Muscle of back (tissue), 11 donors: ENCODE measurements around the gene APCDD1. TPM values are rescaled to one million over a fixed set of nuclear protein-coding genes. Genes with fewer than 3 reads are reported as not detected.
"Not testable (repeated sequence)": the region's sequence is repeated elsewhere in the genome, so short reads cannot be mapped to it uniquely, and the experiment has no call there.

ENCODE experiments used
- DNase-seq, 3 donors: peaks; one replicate each; pipeline versions ENCODE4 v3.0.0 to v3.0.0-alpha.2; 2013
- polyA plus RNA-seq, 10 donors: library from polyadenylated mRNA; unstranded; fragments of 120-200 nt; gene quantifications; one replicate each; pipeline ENCODE4 v1.2.1, GENCODE V29; 2013; ENCODE audit not compliant: insufficient read length in 10 of 10

Gene APCDD1
- polyA plus RNA-seq, 10 donors: 9.9 to 191 (median 20.4) TPM

DNA sequence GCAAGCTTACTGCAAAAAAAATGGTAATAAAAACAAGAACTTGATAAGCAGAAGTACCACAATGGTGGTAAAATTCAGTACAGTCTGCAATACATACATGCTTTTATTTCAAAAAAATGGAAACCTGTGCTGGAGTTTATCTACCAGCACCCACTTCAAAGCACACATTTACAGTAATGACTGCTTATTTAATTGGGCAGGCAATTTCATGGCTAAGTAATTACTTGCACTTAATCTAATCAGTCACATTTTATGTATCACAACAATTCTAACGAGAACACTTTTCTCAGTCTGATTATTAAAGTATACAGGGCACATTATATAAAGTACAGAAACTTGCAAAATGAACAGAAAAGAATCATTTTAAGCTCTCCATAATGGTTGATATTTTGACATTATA is 5.2 kb downstream of the APCDD1 start:
- no peak for DNase-seq

DNA sequence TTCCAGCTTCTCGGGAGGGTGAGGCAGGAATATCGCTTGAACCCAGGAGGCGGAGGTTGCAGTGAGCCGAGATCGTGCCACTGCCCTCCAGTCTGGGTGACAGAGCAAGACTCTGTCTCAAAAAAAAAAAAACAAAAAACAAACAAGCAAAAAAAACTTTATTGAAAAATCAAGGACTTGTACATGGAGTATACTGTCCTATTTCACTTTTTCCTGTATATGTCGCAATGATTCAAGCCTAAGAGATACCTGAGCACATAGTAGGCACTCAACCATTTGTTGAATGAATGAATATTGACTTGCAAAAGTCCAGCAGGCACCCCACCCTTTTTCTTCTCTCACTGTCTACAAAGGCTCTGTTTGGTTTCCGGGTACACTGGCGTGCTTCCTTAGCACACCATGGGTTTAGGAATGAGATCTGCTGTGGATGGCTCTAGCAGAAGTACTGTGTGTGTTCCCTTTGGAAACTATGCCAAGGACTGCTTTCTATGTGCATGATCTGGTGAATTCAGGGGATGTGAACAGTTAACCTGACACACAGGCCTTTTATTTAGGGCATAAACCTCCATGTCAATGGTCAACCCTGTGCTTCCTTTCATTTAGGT is 6.1 kb downstream of the APCDD1 start:
- DNase-seq: no peak

DNA sequence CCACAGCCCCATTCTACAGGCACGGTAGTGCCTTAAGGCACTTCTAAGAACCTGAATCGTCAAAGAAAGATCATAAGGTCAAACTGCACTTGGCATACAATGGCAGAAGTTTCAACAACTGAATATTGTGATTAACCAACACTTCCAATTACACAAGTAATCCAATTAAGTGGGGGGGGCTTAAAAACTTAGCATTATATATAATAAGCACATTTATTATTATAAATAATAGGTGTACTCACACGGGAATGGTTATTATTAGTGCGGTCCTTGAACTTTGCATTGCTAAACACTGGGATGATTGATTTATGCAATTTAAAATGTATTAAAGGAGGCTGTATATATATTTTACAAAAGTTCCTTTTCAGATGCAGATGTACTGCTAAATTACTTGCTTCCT is 7.6 kb downstream of the APCDD1 start:
- DNase-seq: no peak

DNA sequence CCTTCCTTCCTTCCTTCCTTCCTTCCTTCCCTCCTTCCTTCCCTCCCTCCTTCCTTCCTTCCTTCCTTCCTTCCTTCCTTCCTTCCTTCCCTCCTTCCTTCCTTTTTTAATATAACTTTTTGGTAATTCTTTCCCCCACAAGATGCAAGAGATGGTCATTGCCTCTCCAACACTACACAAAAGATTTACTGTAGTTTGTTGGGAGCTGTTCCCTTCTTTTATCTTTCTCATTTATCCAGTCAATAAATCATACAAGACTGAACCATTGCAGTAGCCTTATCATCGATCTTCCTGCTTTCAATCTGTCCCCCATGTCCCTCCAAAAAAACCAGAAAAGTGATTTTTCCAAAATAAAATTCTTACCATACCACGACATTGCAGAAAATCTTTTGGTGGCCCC is 8.2 kb downstream of the APCDD1 start:
- no peak for DNase-seq

DNA sequence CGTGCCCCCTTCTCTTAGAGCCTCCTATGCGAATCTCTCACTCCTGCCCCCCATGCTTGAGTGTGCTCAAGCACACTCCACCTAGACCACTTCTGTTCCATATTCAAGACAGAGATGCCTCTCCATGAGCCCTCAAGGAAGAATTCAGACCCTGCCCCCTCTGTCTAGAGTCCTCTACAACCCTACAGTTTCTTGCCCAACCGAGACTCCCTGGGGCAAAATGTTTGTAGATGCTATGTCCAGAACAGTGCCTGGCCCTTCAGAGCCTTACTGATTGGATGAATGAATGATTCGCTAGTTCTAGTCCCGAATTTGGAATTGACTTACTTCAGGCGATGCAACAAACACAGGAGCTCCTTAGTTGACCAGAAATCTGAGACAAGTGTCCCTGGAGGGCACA is 8.7 kb downstream of the APCDD1 start:
- DNase-seq: no peak

DNA sequence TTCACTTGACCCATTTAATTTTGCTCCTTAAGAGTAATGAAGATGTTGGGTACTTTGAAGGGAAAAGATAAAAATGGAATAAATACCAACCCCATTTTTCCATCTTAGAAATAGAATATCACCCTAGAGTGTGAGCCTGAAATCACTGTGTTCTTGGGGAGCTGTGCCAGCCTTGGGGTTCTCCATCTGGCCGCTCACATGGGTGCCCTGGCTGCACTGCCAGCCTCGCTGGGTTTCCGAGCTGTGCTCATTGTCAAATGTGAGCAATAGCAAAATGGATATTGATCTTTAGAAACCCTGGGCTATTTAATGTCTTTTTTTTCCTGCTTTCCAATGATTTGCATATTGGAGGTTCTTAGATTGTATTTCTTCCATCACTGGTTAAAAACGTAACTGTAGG is 9.3 kb downstream of the APCDD1 start:
- no peak for DNase-seq

DNA sequence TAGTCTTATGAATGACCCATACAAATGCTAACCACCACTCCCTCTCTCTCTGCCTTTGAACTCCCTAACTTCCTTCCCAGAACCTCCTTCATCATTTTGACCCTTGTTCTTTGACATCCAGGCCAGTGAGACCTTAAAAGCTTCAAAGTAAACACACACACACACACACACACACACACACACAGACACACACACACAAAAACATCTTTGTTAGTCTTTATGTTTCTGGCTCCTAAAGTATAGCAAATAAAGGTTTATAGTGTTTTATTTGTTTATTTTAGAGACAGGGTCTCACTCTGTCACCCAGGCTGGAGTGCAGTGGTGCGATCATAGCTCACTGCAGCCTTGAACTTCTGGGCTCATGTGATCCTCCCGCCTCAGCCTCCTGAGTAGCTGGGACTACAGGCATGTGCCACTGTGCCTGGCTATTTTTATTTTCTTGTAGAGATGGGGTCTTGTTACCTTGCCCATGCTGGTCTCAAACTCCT is 9.8 kb downstream of the APCDD1 start:
- DNase-seq: not testable (repeated sequence)

DNA sequence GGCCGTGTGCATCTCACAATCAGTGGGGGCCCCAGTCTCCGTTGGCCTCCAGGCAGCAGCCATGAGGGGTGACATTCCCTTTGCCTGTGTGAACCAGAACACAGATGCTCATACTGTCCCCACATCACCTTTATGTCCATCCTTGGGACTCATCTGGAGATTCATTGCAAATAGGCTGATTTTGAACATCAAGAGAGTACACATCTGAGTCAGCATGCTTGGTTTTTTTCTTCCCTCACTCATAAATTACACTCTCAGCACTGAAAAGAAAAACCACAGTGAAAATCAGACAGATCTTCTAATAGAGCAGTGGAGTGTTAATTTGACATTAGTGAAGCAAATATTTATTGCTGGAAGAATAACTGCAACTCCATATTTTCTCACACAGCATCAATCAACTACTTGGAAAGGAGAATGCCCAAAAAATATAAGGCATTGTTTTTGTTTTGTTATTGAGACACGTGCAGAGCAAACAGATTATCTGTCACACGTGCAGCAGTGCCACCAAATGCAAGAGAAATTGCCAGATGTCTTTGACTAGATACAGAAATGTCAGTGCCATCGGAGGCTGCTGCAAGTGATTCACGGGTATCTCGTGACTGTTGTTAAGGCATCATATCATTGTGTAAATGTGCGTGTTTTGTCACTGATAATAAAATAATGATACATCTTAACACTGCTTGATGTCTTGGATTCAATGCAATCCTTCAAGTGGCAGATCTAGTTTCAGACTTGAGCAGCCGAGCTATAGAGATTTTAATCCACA is 10.9 kb downstream of the APCDD1 start:
- DNase-seq: no peak

DNA sequence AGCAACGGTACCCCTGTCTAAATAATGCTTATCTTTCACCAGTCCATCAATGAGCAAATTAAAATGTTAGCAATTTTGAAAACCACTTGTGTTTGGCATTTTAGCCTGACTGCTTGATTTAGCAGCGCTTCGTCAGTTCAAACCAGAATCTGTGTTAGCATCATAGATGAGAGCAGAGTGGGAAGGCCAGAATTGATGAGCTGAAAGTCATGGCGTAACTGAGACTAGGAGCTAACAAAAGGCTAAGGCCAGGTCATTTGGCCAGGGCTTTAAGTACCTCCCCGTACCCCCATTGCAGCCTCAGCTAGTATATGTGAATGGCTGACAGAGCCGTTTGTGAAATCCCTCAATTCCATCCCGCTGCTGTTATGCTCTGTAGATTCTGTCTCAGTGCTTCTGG is 16.0 kb downstream of the APCDD1 start:
- no peak for DNase-seq

DNA sequence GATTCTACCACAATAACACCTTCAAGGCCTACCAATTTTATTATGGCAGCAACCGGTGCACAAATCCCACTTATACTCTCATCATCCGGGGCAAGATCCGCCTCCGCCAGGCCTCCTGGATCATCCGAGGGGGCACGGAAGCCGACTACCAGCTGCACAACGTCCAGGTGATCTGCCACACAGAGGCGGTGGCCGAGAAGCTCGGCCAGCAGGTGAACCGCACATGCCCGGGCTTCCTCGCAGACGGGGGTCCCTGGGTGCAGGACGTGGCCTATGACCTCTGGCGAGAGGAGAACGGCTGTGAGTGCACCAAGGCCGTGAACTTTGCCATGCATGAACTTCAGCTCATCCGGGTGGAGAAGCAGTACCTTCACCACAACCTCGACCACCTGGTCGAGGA is 17.1 kb downstream of the APCDD1 start:
- DNase-seq: no peak

DNA sequence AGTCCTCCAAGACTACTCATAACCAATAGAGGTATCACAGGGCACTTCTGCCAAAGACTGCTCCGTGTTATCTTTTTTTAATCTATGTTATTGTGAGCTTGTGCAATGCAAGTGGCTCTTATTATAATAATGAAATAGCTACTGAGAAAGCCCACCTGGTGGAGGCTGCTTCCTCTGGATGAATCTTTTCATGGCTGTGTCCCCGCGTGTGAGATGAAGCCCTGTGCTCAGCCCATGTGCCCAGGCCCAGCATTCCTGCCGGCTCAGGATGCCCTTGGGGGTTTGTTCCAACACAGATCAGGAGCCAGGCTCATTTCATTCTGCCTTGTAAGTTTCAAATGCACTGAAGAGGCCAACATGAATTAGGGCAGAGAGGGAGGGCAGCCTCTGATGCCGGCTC is 18.7 kb downstream of the APCDD1 start:
- DNase-seq: no peak

DNA sequence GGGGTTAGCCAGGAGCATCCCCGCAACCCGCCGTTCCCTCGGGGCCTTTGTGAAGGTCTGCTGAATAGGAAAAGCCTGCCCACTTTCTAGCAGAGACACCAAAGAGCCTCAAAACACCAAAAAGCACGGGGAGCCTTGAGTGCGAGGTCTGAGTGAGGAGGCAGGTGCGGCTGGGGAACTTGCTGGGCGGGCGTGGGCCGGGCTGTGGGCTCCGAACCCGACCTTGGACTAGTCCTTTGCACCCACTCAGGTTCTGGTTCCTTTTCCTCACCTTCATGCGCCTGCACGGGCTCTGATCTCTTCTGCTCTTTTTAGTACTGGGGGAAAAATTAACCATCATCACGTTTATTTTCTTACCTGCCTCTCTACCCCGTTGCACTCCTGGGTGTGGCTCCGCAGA is 19.9 kb downstream of the APCDD1 start:
- no peak for DNase-seq

DNA sequence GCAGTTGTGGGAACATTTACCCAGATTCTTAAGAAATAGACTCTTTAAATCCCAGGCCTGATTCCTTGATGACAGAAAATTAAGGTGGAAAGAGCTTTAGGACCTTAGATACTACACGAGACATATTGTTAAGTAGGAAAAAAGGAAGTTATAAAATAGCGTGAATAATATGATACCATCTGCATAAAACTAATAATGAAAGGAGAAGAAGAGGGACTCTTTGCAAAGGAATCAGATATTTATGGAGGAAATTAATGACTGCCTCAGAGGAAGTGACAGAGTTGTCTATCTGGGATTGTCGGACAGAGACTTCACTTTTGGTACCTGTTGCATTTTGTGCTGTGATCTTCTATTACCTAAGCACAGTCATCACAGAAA is 20.8 kb downstream of the APCDD1 start:
- DNase-seq: no peak

DNA sequence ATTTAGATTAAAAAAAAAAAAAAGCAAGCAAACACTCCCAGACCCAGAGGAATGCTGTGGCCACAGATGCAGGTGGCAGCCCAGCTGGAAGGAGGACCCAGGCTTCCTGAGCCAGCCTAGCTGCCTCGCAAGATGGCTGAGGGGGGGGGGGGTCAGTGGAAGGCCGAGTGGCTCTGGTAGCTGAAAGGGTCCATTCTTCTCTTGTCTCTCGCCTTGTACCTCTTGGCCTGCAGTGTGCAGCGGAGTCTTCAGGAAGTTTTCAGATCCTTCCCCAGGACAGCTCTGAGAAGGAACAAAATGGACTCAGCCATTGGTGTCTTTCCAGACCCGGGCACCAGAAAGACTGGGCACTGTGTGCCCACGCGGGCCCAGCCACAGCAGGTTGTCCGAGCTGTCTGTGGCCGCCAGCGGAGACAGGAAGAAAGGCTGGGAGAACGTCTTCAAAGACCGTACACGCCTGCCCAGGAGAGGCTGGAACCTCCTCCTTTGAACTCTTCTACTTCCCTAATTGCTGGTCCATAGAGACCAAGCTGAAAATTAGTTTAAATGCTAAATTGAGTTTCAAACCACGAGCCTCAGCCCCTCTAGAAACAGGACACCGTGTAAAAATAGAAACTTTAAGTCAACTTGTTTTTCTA is 21.3 kb downstream of the APCDD1 start:
- no peak for DNase-seq

DNA sequence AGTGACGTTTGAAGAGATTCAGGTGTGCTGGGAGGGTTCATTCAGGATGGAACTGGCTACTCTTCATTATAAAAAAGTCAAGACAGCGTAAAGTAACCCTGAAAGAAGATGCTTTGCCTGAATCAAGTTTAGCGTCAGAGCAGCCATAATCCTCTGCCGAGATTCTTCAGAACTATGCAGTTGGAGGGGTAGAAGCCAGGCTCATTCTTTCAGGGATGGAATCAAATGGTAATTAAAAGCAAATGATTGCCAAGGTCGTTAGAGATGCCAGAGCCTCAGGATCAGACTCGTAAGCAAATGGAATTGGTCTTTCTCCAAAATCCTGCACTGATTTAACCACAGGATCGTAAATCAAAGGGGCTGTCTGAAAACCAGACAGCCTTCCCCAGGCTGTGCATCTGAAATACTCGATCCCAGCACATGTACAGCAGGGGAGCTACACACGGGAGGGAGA is 21.9 kb downstream of the APCDD1 start:
- DNase-seq: peak in 2 of 3 donors; percentile 29 to 88

DNA sequence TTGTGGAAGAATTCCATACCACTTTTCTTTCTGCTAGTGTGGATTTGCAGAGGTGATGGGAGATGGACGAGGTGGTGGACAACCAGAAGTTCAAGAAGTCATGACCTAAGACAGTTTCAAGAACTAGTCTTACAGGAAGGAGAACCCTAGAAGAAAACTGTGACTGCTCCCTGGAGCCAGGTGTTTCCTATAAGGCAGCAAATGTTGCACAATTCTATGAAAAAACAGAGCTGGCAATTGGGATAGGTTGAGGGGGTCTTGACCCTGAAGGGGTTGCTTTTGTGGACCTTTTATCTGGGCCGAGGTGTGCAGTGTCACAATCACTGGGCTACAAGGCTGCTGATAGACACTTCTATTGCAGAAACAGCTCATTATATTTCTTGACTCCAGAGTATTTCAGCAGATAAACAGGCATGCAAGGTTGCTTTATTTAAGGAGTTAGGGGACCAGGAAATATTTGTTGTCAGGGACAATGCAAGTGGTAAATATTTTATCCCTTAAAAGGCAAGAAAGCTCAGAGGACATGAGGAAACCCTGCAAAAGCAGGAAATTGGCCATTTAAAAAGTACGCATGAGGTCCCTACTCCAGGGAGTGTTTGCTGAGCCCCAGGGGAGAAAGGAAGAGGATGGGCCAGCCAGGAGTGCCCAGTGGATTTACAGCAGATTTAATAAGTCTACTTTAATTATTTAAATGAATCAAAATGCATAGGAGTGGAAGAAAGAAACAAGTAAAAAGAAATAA is 22.9 kb downstream of the APCDD1 start:
- no peak for DNase-seq

DNA sequence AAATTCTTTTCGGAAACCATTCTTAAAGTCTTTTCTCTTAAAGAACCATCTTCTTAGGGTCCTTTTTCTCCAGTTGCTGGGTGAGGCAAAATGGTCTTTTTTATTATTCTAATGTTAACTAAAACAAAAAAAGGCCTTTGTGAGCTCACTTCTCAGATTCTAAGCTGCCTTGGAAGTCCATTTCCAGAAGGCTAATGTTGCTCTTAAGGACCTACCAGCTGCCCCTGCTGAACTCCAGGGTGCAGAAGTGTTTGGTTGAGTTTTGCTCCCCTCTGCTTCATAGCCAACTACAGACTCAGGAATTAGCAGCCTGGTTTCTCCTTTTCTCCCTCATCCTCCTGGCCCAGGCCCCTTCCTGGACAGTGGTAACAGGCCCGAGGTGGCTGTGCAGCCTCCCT is 23.4 kb downstream of the APCDD1 start:
- no peak for DNase-seq

DNA sequence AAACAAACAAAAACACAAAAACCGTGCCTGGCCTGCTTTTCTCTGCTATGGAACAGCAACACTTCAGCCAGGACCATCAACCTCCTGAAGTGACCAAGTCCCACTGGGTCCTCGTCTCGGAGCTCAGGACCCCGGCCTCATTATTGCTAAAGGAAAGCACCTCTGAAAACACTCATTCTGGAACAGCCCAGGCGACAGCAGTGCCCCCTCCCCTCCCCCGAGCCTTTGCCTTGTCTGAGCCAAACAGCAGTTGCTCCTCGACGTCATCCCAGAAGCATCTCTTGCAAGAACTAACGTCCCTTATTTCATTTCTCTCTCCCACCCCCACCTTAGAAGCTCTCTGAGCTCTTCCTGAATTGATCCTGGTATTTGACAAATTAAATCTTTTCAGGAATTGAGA is 27.4 kb downstream of the APCDD1 start:
- DNase-seq: no peak

DNA sequence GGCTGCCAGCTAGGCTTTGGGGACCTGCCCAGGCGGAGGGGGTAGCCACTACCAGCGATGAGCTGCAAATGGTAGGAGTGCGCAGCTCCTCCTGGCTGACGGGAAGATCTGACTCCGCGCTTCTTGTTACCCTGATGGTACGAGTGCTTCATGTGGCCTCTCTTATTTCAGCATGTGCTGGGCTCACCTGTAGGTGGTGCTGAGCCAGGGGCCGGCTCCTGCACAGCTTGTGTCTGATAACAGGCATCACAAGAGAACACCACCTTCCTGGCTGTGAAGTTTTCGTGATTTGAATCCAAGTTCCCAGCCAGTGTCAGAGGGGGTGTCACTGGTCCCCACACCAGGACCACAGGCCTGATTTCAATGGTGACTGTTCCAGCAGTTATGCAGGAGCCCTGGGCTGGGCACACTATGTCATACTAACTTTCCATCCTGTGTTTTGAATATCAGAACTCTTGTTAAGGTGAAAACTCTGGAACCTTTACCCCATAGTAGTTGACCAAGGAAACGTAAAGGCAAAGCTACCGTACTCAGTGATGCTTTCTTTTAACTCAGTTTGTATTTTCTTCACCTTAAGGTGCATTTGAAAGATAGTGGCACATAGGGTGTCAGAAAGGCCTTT is 28.0 kb downstream of the APCDD1 start:
- DNase-seq: no peak

DNA sequence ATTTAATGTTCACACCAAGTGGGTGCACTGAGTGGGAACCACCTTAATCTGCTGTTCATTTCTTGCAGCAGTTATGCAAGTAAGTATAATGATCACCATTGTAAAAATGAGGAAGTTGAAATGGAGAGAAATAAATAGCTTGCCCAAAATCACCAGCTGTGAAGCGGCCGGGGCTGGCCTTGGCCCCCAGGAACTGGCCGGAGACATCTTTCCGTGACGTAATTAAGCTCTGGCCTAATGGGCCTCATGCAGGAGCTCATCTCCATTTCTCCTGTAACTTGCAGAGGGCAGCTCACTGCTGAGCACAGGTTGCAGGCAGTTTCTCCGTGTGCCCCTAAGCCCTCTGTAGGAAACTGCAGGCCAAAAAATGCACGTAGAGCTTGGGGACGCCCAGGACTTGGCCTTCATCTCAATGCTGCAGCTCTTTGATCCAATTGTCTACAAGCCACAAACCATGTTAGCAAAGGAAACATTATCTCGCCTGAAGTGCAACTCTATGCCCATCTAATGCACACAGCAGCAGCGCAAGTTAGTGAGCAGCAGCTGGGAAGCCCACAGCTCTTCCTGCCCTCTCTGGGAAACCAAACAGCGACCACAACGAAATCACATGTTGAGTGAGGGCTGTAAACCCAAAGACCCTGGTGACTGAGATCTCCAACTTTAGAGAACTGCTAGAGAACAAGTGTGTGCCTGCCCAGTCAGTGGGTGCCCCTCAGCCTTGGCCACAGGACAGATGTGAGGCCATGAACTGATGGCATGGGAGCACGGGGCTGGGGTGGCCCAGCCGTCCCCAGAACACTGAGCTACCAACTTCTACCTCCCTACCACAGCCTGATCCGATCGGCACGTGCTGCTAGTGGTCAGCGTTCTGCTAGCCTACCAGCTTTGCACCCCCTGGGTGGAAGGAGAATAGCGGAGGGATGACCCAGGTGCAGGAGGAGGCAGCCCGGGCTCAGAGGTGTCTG is 28.8 kb downstream of the APCDD1 start:
- DNase-seq: peak in 2 of 3 donors; percentile 44 to 49

DNA sequence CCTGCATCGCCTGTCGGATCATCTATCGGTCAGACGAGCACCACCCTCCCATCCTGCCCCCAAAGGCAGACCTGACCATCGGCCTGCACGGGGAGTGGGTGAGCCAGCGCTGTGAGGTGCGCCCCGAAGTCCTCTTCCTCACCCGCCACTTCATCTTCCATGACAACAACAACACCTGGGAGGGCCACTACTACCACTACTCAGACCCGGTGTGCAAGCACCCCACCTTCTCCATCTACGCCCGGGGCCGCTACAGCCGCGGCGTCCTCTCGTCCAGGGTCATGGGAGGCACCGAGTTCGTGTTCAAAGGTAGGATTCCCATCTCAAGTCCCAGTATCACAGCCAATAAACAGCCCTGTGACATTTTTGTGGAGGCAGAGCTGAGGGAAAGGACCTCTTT is 31.0 kb downstream of the APCDD1 start:
- no peak for DNase-seq
